Endothelial cell of umbilical vein (primary cell): ENCODE data around the gene SDC1. TPM values are rescaled to one million over a fixed set of nuclear protein-coding genes. Genes with fewer than 3 reads are reported as not detected.

Experiments
- BruUV-seq: library from RNA; stranded (reverse); fragments of 400-500 nt; replicated peaks from 2 replicates; lab custom pipeline; 2021; lab: Mats Ljungman, UMichigan
- CTCF ChIA-PET: fragments of 300-600, 350-600 bp; sonication (Branson Sonifier 250); formaldehyde crosslinking; loops from one replicate; lab custom pipeline; 2021; ENCODE audit warnings: antibody characterized with exemption, inconsistent platforms; lab: Charles Lee
- POLR2A ChIA-PET: fragments of 300-600, 350-600 bp; sonication (Branson Sonifier 250); formaldehyde crosslinking; loops from one replicate; lab custom pipeline; 2021; ENCODE audit warnings: antibody characterized with exemption, inconsistent platforms; lab: Charles Lee
- DNase-seq: peaks from one replicate; pipeline ENCODE4 v3.0.0-alpha.2; 2011; ENCODE audit warnings: low read depth, low spot score
- FAIRE-seq: peaks from 2 replicates; lab custom pipeline; 2011; peaks lifted over from hg19 to GRCh38; lab: Jason Lieb, UNC
- H2AFZ ChIP-seq: 2 replicates; pipeline ENCODE4 v1.6.0; 2012; ENCODE audit warnings: low read depth, low read length, control low read depth, inconsistent platforms
- H3K27ac ChIP-seq: 2 replicates; pipeline ENCODE4 v1.5.1; 2011; ENCODE audit warnings: low read depth, mild to moderate bottlenecking, control low read depth, low read length, moderate library complexity; ENCODE audit not compliant: insufficient read depth
- H3K27me3 ChIP-seq, 2 experiments: 2 replicates each; pipeline versions ENCODE4 v1.6.0 to v1.6.1; 2011; ENCODE audit warnings: low read length in 2 of 2, mixed read lengths in 1 of 2; ENCODE audit not compliant: control insufficient read depth in 2 of 2, insufficient read depth in 2 of 2
- H3K36me3 ChIP-seq, 2 experiments: 2 replicates in 1 of 2; 3 replicates in 1 of 2; pipeline ENCODE4 v1.5.1; 2011; ENCODE audit warnings: low read length in 2 of 2, mild to moderate bottlenecking in 1 of 2, moderate library complexity in 1 of 2; ENCODE audit not compliant: control insufficient read depth in 2 of 2, insufficient read depth in 2 of 2; ENCODE audit errors: extremely low read depth in 1 of 2
- H3K4me1 ChIP-seq: 3 replicates; pipeline ENCODE4 v1.5.1; 2011; ENCODE audit warnings: mild to moderate bottlenecking, low read length; ENCODE audit not compliant: control insufficient read depth, insufficient read depth; ENCODE audit errors: extremely low read depth
- H3K4me2 ChIP-seq: 2 replicates; pipeline ENCODE4 v1.6.1; 2011; ENCODE audit warnings: low read length, control low read depth, mixed read lengths; ENCODE audit not compliant: insufficient read depth
- H3K4me3 ChIP-seq, 3 experiments: fragments of 200-600 bp in 1 of 3; sonication (generic), shearing (Covaris generic) in 1 of 3; replicated peaks in 1 of 3; 2 replicates each; pipeline ENCODE4 v1.5.1; 2011 to 2016; ENCODE audit warnings: control low read depth in 3 of 3, low read length in 3 of 3, mild to moderate bottlenecking in 2 of 3, inconsistent platforms in 1 of 3, low read depth in 1 of 3, moderate library complexity in 1 of 3; ENCODE audit not compliant: insufficient read depth in 1 of 3
- H3K79me2 ChIP-seq: 2 replicates; pipeline ENCODE4 v1.6.0; 2012; ENCODE audit warnings: low read length, inconsistent platforms; ENCODE audit not compliant: control insufficient read depth, insufficient read depth
- H3K9ac ChIP-seq: replicated peaks from 2 replicates; pipeline ENCODE3; 2011; ENCODE audit warnings: low read length, control low read depth; ENCODE audit not compliant: insufficient read depth; ENCODE audit errors: extremely low read depth
- H3K9me1 ChIP-seq: replicated peaks from 3 replicates; pipeline ENCODE4 v1.6.0; 2011; ENCODE audit warnings: mild to moderate bottlenecking, low read length; ENCODE audit not compliant: control insufficient read depth, insufficient read depth; ENCODE audit errors: extremely low read depth
- H3K9me3 ChIP-seq: replicated peaks from 2 replicates; pipeline ENCODE4 v1.5.1; 2012; ENCODE audit warnings: low read length, inconsistent platforms; ENCODE audit not compliant: control insufficient read depth, insufficient read depth
- H4K20me1 ChIP-seq: replicated peaks from 2 replicates; pipeline ENCODE3; 2011; ENCODE audit warnings: mild to moderate bottlenecking, low read length; ENCODE audit not compliant: control insufficient read depth, insufficient read depth; ENCODE audit errors: extremely low read depth
- EZH2 ChIP-seq: IDR thresholded peaks from 2 replicates; pipeline ENCODE4 v1.6.1; 2012; ENCODE audit warnings: borderline replicate concordance, low read depth, mild to moderate bottlenecking, moderate library complexity, low read length, inconsistent platforms; ENCODE audit not compliant: severe bottlenecking
- FOS ChIP-seq: IDR thresholded peaks from 2 replicates; pipeline ENCODE4 v1.6.1; 2011; ENCODE audit warnings: mild to moderate bottlenecking, low read length, moderate library complexity, borderline replicate concordance; ENCODE audit not compliant: insufficient read depth
- GATA2 ChIP-seq: IDR thresholded peaks from 2 replicates; pipeline ENCODE4 v1.7.0; 2011; ENCODE audit warnings: low read depth, mild to moderate bottlenecking, moderate library complexity, mixed read lengths, low read length; ENCODE audit not compliant: insufficient read length, insufficient read depth
- JUN ChIP-seq: IDR thresholded peaks from 2 replicates; pipeline ENCODE4 v1.6.1; 2011; ENCODE audit warnings: borderline replicate concordance, low read depth; ENCODE audit not compliant: insufficient read length, insufficient read depth
- MYC ChIP-seq: IDR thresholded peaks from one replicate; pipeline ENCODE4 v1.6.1; 2011; ENCODE audit warnings: mild to moderate bottlenecking, low read depth, low read length
- POLR2A ChIP-seq: IDR thresholded peaks from 2 replicates; pipeline ENCODE4 v1.6.1; 2012; ENCODE audit warnings: low read depth, mild to moderate bottlenecking, control low read depth, low read length
- POLR2AphosphoS5 ChIP-seq: IDR thresholded peaks from 2 replicates; pipeline ENCODE4 v1.6.1; 2012; ENCODE audit warnings: low read depth, mild to moderate bottlenecking, control low read depth, low read length, moderate library complexity; ENCODE audit not compliant: insufficient read depth
- dilution Hi-C: fragments of 300-500 bp; cut with MboI; formaldehyde crosslinking; loops from one replicate; pipeline ENCODE4 v1.15.0; 2019; ENCODE audit warnings: low sequenced_read_pairs; ENCODE audit not compliant: extremely low pct_ligation_motif_present
- intact Hi-C: fragments of 100-400 bp; cut with micrococcal nuclease; formaldehyde crosslinking; loops from one replicate; pipeline ENCODE4 v1.10.0; 2022
- polyA plus RNA-seq, 4 experiments: library from polyadenylated mRNA; depleted of rRNA in 3 of 4; stranded (reverse) in 3 of 4; unstranded in 1 of 4; fragments of >200 nt; gene quantifications; 2 replicates each; pipeline versions ENCODE4 v1.2.1 to v1.2.3, GENCODE V29; 2011 to 2012; ENCODE audit warnings: missing spikeins in 1 of 4
- total RNA-seq: library from RNA; stranded (reverse); gene quantifications from 2 replicates; pipeline ENCODE4 v1.2.3, GENCODE V29; 2021
- TF ChIP-seq, protein P1 (sequence below), 2 donors: IDR thresholded peaks; 1 replicate in 1 of 2; 2 replicates in 1 of 2; pipeline ENCODE4 v1.5.1; 2011; ENCODE audit warnings: low read length in 2 of 2, mild to moderate bottlenecking in 2 of 2, moderate library complexity in 2 of 2, control low read depth in 1 of 2, inconsistent platforms in 1 of 2, low read depth in 1 of 2; ENCODE audit not compliant: insufficient read depth in 1 of 2; ENCODE audit errors: extremely low read depth in 1 of 2
- TF ChIP-seq, protein P2 (sequence below): IDR thresholded peaks from 2 replicates; pipeline ENCODE4 v1.6.1; 2011; ENCODE audit not compliant: insufficient read depth, insufficient read length

The SDC1 gene
- total and polyA plus RNA-seq, 2 donors (not counting 3 experiments of a cell fraction or from before 2014, with no cell fraction given): 3.2 to 4.0 TPM

DNA sequence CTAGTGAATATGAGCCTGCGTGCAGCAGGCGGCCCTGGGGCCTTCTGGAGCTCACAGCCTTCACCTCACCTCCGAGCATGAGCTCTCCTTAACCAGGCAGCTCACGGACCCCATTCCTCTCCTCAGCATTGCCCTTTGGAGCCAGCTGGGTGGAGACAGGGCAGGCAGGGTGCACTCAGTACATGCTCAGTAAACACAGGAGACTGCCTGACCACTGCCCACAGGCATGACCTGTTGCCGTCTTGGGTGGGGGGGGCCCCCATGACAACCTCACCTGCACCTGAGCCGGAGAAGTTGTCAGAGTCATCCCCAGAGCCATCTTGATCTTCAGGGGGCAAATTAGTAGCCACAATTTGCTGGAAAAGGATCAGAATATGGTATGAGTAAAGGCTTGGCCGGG, 19.9 kb downstream of the SDC1 start:
- Histone ChIP-seq H3K27ac (no peak overlapping the region), H2AFZ (no peak overlapping the region), H3K4me2 (no peak overlapping the region), H3K9me1 (no peaks in the 10 kb centered on the region), H3K9me3 (no peaks in the 10 kb centered on the region), H4K20me1 (no peaks in the 10 kb centered on the region), H3K9ac (no peak overlapping the region), H3K36me3 (no peaks in the 10 kb centered on the region), H3K4me3 (no peak overlapping the region), H3K4me1 (no peaks in the 10 kb centered on the region), H3K27me3 (no peaks in the 10 kb centered on the region), H3K79me2 (no peaks in the 10 kb centered on the region)
- dilution Hi-C loops: no loop called here
- intact Hi-C loops: no loop called here
- no peak for DNase-seq
- TF ChIP-seq FOS (no peak), EZH2 (no peak), MYC (no peak), GATA2 (no peak), POLR2AphosphoS5 (no peak), POLR2A (no peak), JUN (no peak)
- TF ChIP-seq, protein P1, sequence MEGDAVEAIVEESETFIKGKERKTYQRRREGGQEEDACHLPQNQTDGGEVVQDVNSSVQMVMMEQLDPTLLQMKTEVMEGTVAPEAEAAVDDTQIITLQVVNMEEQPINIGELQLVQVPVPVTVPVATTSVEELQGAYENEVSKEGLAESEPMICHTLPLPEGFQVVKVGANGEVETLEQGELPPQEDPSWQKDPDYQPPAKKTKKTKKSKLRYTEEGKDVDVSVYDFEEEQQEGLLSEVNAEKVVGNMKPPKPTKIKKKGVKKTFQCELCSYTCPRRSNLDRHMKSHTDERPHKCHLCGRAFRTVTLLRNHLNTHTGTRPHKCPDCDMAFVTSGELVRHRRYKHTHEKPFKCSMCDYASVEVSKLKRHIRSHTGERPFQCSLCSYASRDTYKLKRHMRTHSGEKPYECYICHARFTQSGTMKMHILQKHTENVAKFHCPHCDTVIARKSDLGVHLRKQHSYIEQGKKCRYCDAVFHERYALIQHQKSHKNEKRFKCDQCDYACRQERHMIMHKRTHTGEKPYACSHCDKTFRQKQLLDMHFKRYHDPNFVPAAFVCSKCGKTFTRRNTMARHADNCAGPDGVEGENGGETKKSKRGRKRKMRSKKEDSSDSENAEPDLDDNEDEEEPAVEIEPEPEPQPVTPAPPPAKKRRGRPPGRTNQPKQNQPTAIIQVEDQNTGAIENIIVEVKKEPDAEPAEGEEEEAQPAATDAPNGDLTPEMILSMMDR (IDR thresholded peaks at IDR 0.05; ENCODE audit: extremely low read depth in 1 of 2, insufficient read depth in 1 of 2, low read depth in 1 of 2, low read length in 2 of 2): no peak
- TF ChIP-seq, protein P2, sequence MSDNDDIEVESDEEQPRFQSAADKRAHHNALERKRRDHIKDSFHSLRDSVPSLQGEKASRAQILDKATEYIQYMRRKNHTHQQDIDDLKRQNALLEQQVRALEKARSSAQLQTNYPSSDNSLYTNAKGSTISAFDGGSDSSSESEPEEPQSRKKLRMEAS: no peak
- no peak for FAIRE-seq
- BruUV-seq: no TSS peak
- ChIA-PET POLR2A (no interaction called here), CTCF (interaction anchor here (0.7 to 4.8 kb wide), 7 partner anchors 8 to 249 kb away, joined by 3 to 26 read pairs (median 3); no protein-coding TSS in a partner anchor)
